ENCODE results near the gene SLC6A9.

DNA sequence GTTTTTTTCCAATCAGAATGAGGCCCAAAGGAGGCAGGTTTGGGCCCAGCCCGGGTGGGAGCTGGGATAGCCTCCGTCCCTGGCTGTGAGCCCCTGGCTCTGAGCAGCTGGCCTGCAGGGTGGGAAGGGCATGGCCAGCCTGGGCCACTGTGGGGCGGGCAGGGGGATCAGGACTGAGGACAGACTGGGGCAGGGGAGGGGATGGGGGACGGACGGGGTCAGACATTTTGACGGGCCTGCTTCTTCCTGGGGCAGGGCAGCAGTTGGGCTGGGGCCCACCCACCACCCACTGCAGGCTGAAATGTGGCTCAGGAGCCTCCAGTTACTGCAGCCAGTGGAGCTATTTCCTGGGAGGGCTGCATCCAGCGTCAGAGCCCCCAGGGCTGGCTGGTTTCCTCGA is 2.5 kb upstream of the SLC6A9 start:
- TF ChIP-seq, protein P1, sequence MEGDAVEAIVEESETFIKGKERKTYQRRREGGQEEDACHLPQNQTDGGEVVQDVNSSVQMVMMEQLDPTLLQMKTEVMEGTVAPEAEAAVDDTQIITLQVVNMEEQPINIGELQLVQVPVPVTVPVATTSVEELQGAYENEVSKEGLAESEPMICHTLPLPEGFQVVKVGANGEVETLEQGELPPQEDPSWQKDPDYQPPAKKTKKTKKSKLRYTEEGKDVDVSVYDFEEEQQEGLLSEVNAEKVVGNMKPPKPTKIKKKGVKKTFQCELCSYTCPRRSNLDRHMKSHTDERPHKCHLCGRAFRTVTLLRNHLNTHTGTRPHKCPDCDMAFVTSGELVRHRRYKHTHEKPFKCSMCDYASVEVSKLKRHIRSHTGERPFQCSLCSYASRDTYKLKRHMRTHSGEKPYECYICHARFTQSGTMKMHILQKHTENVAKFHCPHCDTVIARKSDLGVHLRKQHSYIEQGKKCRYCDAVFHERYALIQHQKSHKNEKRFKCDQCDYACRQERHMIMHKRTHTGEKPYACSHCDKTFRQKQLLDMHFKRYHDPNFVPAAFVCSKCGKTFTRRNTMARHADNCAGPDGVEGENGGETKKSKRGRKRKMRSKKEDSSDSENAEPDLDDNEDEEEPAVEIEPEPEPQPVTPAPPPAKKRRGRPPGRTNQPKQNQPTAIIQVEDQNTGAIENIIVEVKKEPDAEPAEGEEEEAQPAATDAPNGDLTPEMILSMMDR (IDR thresholded peaks at IDR 0.05 in 8 of 11, conservative IDR thresholded peaks at IDR 0.05 in 3 of 11): no peak
- TF ChIP-seq POLR2A (IDR thresholded peaks at IDR 0.05): no peak
- TF ChIP-seq POLR2AphosphoS5 (IDR thresholded peaks at IDR 0.05): no peak

Data from spleen (tissue), 7 donors.